GM18858 (cell line): ENCODE data around the gene PPFIBP1.
"Not testable (repeated sequence)": the region's sequence is repeated elsewhere in the genome, so short reads cannot be mapped to it uniquely, and the experiment has no call there.

Experiments used
- ATAC-seq: cut with Tn5 transposase; IDR thresholded peaks from one replicate; pipeline ENCODE4 v1.9.1; 2021; ENCODE audit not compliant: unreplicated experiment

The PPFIBP1 gene

DNA sequence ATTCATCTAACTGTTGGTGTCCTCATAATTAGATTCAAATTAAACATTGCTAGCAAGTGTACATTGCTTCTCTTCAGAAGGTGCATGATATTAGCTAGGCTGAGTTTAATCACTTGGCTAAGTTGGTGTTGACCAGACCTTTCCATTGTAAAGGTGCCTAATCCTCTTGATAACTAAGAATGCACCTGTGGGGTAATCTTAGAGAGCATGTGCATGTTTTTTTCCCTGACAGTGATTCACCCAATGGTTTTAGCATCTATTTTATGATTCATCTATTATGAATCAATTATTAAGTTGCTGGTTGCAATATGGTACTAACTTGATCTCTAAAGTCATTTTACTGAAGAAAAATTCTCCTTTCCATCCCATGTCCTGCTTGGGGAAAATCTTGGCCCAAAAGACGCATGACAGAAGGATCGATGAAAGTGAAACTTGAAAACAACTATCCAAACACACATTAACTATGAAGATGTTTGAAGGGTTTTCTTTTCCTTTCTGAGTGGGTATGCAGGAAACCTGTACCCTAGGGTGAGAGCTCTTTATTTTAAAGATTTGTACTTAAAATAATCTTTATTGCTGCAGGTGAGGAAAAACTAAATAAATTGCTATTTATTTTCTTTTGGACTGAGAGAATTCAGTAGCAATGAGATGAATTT is 64.2 kb downstream of the PPFIBP1 start:
- not testable (repeated sequence) for ATAC-seq

GRCh38 chr12:27588776-27589175 is 64.8 kb downstream of the PPFIBP1 start:
- no peak for ATAC-seq

GRCh38 chr12:27589419-27589818 is 65.4 kb downstream of the PPFIBP1 start:
- no peak for ATAC-seq

DNA sequence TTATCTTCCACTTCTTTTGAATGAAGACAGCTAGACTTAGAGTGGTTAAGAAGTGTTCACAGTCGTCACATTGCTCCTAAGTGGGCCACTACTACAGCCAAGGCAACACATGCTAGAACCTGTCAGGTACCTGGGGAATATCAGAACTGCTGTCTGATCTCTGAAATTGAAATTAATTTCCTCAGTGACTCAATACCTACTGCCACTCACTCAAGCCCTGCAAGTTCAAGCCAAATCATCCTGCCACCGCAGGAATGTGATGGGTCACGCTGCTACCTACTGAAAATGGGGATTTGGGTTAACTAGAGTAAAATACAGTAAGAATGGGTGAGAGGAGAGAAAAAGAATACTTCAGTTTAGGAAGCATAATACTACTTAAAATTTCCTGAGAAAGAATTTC is 67.7 kb downstream of the PPFIBP1 start:
- not testable (repeated sequence) for ATAC-seq

GRCh38 chr12:27592548-27592947 is 68.5 kb downstream of the PPFIBP1 start:
- no peak for ATAC-seq

GRCh38 chr12:27593266-27593665 is 69.3 kb downstream of the PPFIBP1 start:
- ATAC-seq: no peak

DNA sequence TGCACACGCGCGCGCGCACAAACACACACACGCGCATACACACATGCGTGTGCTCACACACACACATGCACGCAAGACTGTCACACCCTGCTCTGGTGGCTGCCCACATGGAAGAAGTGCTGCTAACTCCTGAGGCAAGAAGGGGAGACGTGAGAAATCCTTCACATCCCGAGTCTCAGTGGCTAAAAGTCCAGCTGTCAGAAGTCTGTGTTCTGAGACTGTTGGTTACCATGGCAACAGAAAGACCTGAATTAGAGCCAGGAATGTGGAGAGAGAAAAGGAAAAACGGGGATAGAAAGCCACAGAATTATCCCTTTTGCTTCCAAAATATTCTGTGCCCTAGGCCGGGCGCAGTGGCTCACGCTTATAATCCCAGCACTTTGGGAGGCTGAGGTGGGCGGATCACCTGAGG is 71.2 kb downstream of the PPFIBP1 start:
- ATAC-seq: no peak

DNA sequence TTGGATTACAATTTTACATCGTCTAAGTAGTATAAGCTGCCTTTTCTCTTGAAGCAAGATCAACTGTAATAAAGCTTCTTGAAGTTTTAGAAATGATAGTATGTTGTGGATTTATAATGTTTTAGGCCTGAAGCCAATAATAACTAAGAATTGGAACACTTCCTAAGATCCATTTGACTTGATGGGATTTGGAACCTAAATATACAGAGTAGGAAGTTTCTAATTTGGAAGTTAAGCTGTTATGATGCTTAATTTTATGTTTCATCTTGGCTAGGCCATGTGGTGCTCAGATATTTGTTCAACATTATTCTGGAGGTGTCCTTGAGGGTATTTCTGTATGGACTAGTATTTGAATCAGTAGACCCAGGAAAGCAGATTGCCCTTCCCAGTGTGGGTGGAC is 74.9 kb downstream of the PPFIBP1 start:
- not testable (repeated sequence) for ATAC-seq

DNA sequence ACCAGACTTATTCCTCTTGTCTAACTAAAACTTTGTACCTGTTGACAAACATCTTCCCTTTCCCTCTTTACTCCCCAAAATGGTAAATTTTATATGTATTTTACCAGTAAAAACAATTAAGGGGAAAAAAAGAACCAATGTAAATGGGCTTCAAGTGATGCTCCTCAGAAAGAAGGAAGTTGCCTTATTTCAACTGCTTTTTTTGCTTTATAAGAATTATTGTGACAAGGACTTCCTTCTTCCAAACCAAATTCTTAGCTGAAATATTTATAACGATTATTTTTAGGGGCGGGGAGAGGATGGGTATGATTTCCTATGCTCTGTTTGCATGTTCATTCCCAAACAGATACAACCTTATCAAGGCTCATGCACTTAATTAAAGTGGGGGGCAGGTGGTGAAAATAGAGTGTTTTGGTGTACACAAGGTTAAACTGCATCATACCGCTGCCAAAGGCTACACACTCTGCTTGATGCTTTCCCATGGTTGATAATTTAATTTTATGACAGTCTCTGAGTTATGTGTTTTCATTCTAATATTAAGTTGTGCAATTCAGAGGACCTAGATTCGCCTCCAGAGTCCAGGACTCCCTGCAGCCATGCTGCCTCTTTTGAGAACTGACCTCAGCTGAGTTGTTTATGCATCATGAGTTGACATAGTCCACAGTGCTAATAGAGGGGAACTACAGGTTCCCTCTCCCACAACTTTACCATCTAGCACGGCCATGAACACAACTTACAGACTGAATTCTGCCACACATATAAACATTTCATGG is 77.2 kb downstream of the PPFIBP1 start:
- ATAC-seq: not testable (repeated sequence)

GRCh38 chr12:27602516-27602915 is 78.5 kb downstream of the PPFIBP1 start:
- no peak for ATAC-seq

DNA sequence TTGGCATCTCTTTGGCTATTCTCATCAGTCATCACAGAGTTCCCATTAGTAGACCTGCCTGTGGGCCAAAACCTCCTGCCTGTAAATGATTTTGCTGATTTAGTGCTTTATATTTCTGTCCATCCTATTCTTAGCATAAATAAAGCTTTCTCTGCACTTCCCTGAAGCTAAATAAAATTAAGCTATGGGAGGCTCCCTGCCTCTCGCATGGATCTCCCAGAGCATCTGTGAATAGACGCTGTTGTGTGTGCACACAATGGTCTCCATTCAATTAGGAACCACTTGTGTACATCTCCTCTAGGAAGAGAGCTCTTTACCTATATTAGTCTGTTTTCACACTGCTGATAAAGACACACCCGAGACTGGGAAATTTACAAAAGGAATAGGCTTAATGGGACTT is 80.4 kb downstream of the PPFIBP1 start:
- no peak for ATAC-seq

DNA sequence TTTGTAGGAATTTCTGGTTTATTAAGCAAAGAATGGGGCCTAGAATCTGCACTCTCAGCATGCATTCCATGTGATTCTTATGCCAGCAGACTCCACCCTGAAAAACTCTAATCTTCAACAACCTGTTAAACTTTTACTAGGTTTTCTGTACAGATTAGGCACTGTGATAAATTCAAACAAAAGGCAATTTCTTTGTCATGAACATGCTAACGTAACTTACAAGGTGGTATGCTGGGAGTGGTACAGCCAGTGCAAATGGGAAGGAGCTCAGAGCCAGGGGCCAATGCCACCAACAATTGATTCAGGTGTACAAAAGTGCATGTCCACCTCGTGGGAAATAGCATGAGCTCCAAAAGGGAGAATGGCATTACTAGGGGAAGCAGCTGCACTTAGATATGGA is 83.0 kb downstream of the PPFIBP1 start:
- ATAC-seq: no peak

DNA sequence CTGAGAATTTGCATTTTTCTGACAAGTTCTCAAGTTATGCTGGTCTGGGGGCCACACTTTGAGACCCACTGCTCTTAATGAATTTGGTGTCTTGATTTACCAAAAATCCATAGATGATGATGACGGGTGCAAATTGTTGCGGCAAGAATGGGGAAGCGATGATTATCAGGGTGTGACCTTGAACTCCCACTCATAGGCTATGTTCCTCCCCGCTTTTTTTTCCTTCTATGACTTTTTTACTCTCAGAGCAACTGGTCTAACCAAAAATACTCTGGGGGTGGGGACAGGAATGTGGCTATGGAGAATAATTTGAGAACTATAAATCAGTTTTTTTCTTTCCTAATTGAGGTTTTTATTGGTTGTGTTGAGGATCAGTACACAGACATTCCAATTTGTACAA is 83.6 kb downstream of the PPFIBP1 start:
- ATAC-seq: no peak

DNA sequence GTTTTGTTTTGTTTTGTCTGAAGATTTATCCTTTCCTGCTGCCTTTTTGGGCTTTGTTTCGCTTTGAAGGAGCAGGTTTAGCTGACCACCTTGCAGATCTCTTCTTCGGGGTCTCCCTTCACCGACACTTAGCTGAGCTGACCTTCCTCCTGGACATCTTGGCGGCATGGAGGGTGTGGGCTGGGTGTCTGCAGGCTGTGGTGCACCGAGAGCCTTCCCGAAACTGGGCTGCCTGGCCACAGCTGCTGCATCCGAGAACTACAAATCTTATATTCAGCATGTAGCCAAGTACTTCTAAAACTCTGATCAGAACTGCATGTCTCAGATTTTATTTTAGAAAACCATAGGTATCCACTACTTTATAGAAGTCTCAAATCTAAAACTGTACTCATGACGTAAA is 84.9 kb downstream of the PPFIBP1 start:
- ATAC-seq: no peak

DNA sequence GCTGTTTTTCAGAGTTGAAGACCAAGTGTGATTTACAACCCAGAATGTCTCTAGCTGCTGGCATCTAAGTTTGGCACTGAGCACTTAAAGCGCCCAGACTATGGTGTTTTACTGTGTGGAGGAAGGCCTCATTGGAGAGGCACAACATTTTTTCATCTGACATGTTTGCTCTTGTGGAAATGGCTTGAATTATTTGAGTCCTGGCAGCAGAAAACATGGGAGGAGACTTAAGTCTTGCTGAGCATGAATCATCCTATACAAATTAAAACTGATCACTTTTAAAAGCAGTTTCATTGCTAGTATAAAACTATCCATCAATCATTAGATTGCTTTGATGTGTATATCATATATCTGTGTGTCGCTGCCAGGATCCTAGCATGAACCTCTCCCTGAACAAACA is 86.4 kb downstream of the PPFIBP1 start:
- ATAC-seq: no peak

DNA sequence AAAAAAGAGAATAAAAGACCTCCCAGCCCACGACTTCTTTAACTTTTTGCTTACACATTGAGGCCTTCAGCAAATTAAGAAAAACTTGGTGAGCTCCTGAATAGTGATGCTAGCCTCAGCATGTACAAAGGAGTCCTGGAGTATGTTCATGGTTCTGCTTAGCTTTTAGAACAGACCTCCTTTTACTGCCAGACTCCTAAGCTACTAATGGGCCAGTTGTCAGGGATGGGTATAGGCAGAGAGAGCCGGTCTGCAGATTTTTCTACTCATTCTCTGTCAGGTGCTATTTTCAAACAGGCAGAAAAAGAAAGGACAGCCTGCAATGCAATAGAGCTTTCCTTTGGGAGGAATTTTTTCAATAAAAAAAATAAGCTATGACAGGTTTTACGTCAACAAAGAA is 90.4 kb downstream of the PPFIBP1 start:
- no peak for ATAC-seq

- no peak for ATAC-seq
These were observed 90.9 kb downstream of the PPFIBP1 start for GRCh38 chr12:27614866-27615265.

DNA sequence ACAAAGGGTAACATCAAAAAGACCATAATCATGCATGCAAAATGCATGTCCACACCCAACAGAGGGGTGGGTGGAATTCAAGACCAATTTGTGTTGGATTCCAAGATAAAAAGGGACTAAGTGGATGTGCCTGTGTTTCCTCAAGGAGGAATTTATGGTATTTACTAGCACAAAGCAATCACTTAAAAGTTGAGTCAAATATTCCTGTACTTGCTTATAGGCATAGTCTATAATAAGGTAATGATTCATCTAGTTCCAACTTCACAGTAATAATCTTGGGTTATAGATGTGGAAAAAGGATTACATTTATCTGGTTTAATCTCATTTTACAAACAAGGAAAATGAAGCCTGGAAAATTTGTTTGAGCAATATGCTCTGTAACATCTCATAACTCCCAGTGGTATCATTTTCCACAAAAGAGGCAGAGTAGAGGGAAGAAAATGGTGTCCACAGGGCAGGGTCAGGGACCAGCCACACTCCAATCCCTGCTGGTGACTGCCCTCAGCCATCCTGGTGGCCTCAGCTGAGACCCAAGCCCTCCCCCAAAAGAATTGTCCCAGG is 91.4 kb downstream of the PPFIBP1 start:
- no peak for ATAC-seq

GRCh38 chr12:27616356-27617142 is 92.5 kb downstream of the PPFIBP1 start:
- ATAC-seq: no peak

DNA sequence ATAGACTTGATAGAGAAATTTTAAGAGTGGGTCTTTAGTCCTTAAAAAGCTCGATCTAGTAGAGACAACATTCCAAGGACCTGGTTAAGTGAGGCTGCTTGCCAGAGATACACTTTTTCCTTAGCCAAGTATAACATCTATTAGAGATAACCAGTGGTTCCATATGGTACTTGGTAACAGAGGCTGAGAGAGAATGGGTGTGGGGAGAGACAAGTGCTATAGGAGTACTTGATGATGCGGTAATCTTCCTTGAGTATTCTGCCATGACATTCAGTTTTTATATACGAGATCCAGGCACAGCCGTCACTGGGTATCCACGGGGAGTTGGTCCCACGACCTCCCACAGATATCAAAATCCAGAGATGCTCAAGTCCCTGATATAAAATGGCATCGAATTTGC is 94.8 kb downstream of the PPFIBP1 start:
- ATAC-seq: no peak

DNA sequence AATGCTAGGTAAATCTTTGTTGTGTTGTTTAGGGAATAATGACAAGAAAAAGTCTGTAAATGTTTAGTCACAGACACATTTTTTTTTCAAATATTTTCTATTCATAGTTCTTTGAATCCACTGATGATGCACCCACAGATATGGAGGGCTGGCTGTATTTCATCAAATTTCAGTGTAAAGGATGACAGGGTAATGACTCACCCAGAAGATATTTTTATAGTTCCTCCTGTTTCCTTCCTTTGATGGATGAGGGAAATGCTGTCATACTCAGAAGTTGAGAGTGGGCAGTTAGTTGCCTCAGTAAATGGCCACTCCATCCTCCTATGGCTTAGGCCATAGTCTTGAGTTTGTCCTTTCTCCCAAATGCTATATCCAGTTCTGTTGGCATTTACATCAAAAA is 95.3 kb downstream of the PPFIBP1 start:
- no peak for ATAC-seq

- ATAC-seq: no peak
These were observed 96.1 kb downstream of the PPFIBP1 start for GRCh38 chr12:27620121-27620520.
